ENCODE results near the gene FAM181B.
"Not testable (repeated sequence)": the region's sequence is repeated elsewhere in the genome, so short reads cannot be mapped to it uniquely, and the experiment has no call there.

The FAM181B gene

DNA sequence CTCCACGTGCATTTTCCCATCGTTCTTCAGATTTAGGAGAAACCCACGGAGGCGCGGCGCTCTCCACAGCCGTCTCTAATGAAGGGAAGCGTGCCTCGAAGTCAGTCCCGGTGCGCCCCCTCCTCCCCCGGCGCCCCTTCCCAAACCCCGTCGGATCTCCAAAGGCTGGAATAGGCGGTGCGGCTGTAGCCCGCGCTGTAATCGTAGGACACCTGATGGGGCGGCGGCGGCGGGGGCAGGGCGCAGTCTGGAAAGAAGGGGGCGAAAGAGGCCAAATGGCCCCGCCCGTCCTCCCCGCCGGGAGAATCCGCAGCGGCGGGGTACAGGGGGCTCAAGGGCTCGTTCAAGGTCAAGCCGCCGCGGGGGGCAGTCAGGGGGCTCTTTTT is 1.3 kb downstream of the FAM181B start:
- no peak for DNase-seq (ENCODE audit: low spot score)

GRCh38 chr11:82731691-82732277 is 1.9 kb downstream of the FAM181B start:
- no peak for DNase-seq (ENCODE audit: low spot score)

DNA sequence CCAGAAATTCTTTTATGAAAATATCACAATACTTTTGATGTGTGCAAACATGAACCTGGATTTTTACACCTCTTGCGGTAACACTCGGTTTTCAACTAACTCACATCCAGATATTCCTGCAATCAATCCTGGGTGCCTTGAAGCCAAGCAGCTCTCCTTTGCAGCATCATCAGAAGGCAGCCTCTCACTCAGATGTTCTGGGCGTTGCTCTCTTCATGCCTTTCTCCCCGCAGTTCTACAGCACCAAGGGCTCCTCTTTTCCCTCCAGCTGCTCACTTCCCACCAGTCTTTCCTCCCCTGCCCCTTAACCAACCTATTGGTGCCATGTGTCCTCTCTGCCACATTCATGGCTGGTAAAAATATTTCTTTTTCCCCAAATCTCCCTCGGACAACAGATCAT is 2.9 kb downstream of the FAM181B start:
- DNase-seq (ENCODE audit: low spot score) = no peak

DNA sequence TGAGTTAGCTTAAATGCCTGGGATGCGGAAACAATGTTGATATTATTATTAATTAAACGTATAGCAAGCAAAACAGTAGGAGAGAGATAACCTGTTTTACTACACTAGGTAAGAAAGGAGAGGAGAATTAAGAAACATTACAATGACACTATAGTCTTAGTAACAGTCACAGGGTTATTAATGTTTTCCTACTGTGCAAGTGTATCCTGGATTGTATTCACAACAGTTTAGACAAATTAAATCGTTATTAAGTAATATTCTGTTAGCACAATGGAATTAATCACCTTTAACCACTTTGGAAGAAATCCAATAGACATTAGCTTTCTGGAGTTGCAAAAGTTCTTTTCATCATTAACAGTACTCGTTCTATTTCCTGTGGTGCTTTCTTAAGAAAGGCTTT is 3.4 kb downstream of the FAM181B start:
- no peak for DNase-seq (ENCODE audit: low spot score)

GRCh38 chr11:82724026-82724425 is 9.6 kb downstream of the FAM181B start:
- no peak for DNase-seq (ENCODE audit: low spot score)

- no peak for DNase-seq (ENCODE audit: low spot score)
Observed at GRCh38 chr11:82722231-82722630, 11.4 kb downstream of the FAM181B start.

- no peak for DNase-seq (ENCODE audit: low spot score)
Observed at GRCh38 chr11:82720267-82721065, 13.2 kb downstream of the FAM181B start.

DNA sequence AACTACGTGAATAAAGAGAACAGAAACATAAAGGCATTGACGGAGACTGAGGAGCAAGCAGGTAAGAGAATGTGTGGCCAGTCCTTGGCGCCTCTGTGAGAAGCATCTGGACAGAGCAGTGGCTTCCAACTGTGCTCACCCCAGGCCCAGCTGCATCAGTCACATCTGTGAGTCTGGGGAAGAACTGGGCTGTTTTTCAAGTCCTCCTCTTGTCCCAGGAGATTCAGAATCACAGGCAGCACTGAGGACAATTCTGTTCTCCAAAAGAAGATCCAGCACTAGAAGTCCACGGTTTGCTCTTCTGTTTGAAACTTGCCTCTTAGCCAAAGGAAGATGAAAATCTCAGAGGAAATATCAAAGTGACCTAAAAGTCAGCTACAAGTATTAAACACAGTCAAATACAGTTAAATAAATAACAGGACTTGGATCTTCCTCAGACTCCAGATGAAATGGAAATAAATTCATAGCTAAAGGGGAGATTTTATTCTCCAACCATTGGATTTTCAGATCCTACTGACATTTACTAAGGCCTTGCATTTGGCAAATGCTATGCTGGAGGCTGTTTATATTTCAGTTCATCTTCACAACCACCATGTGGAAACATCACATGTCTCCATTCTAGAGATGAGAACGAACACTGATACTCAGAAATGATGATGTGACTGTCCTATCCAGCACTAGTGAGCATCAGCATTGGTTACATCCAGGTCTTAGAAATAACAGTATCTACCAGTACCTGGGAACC is 14.1 kb downstream of the FAM181B start:
- DNase-seq (ENCODE audit: low spot score) = no peak

DNA sequence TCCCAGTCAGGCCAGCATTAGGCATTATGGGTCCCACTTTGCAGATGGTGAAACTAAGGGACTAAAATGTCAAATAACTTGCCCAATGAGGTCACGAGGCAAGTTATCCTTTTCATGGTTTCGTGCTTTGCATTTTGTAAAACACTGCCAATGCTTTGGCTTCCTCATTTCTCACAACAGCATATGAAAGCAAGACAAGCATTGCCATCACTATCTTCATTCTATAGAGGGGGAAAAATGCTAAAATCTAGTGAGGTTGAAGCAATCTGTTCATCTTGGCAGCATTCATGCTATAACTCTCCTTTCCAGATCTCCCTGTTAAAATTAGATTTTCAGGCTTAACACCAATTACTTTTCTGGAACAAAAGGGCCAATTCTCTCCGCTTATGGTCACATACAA is 14.8 kb downstream of the FAM181B start:
- no peak for DNase-seq (ENCODE audit: low spot score)

DNA sequence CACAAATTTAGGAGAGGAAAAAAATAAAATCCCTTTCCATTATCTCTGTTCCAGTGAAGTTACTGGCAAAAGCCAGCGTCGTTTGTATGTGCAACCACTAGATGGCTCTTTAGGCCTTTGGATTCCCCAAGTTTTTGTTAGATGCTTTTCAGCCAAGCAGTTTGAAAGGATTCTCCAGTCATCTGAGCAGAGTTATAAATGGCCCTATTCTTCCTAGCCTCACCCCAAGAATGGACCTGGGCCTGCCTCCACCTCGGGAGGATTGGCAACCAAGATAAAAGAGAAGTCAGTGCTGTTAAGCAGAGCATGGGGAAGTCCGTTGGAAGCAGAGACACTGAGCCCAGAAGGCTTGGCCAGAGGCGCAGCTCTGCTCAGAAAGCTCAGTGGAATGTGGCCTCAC is 15.4 kb downstream of the FAM181B start:
- peak; percentile 68 for DNase-seq (ENCODE audit: low spot score)

- DNase-seq (ENCODE audit: low spot score) = no peak
Observed at GRCh38 chr11:82714346-82715174, 19.1 kb downstream of the FAM181B start.

GRCh38 chr11:82711648-82712047 is 22.0 kb downstream of the FAM181B start:
- DNase-seq (ENCODE audit: low spot score) = no peak

DNA sequence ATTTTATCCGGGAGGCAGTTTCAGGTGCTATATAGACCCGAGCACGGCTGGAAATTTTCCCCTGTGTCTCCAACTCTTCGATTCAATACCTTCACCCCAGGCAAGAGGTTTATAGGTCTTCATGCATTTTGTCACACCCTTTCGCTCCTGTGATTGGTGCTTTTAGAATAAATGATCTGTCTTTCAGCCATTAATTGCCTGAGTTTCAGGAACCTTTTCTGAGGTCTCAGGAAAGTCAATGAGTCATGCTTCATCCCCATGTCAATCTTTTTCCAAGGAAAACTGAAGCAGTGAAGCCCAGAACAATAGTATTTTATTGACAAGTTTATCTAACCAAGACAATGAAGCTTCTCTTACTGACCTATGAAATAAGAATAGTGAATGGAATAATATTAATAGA is 29.9 kb downstream of the FAM181B start:
- no peak for DNase-seq (ENCODE audit: low spot score)

GRCh38 chr11:82703226-82703625 is 30.4 kb downstream of the FAM181B start:
- no peak for DNase-seq (ENCODE audit: low spot score)

DNA sequence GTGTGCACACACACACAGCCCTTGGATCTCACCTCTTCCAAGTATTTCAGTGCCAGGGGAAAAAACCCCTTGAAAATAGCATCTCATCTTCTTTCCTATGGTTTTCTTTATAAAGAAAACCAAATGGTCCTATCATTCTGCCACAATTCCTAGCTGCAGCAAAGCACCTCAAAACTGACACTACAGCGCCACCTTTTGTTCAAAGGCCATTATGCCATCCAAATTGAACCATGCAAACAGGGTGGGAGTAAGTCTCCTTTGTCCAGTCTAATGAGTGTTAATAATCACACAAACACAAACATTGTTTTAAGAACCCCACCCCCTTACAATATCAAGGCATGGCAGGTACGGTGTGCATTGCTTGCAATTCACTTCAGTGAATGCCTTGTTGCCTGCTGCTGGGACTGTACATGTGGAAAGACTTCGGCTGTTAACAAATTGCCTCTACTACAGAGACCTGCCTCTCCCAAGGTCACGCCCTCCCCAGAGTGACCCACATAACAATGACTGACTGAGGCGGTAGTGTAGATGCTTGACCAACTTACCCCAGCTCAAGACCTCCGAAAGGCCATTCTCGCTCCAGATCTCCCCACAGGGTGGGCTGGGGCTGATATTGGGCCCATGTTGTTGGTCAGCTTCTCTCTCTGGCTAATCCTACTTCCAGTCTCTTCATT is 31.7 kb downstream of the FAM181B start:
- DNase-seq (ENCODE audit: low spot score) = peak; percentile 61

- DNase-seq (ENCODE audit: low spot score) = no peak
Observed at GRCh38 chr11:82698576-82699352, 34.9 kb downstream of the FAM181B start.

DNA sequence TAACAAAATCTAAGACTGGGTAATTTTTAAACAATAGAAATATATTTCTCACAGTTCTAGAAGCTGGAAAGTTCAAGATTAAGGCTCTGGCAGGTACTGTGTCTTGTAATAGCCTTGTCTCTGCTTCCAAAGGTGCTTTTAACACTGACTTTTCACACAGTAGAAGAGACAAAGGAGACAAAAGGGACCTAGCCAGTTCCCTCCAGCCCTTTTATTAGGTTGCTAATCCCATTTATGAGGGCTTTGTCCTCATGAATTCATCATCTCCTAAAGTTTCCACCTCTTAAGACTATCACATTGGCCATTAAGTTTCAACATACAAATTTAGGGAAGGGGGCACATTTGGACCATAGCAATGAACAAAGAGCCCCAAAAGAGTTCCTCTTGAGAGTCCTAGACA is 40.7 kb downstream of the FAM181B start:
- no peak for DNase-seq (ENCODE audit: low spot score)

DNA sequence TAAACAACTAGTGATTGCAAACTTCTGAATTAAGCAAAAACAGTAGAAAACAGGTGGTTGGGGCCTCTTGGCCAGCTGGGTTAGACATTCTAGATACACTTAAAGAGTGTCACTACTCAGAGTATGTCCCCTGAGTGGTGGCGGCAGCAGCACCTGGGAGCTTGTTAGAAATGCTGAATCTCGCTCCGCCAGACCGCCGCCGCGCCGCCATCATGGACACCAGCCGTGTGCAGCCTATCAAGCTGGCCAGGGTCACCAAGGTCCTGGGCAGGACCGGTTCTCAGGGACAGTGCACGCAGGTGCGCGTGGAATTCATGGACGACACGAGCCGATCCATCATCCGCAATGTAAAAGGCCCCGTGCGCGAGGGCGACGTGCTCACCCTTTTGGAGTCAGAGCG is 44.3 kb downstream of the FAM181B start:
- not testable (repeated sequence) for DNase-seq (ENCODE audit: low spot score)

DNA sequence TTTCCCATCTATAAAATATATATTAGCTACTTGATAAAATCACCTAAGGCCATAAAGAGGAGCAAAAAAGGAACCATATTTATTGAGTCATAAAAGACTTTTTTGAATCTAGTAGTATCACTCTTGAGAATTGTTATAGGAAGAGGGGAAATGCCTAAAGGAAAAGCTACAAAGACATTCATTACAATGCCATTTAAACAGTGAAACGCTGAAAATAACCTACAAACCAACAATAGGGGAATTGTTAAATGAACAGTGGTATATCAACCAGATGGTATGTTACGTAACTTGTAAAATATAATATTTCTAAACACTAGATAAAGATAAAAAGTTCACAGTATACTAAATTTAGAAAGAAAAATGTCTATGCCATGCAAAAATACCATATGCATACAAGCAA is 47.5 kb downstream of the FAM181B start:
- DNase-seq (ENCODE audit: low spot score) = no peak

DNA sequence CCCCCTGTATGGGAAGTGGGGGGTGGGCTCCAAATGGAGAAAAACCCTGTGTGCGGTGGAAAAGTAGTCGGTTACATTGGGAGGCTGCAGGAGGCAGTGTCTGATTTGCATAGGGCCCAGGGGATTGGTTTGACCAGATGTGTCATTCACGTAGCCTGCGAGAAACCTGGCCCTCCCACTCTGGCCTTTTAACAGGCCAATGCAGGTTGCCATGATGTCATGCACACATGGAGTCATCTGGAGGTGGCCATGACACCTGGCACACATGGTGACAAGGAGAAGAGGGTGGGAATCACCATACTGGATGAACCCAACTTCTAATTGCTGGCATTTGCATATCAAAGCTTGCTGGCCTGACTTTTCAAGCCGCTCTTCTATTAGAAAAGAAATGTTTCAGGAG is 50.6 kb downstream of the FAM181B start:
- no peak for DNase-seq (ENCODE audit: low spot score)
